ENCODE measurements around the gene UGGT2. TPM values are rescaled to one million over a fixed set of nuclear protein-coding genes. Genes with fewer than 3 reads are reported as not detected.
"Not testable (repeated sequence)": the region's sequence is repeated elsewhere in the genome, so short reads cannot be mapped to it uniquely, and the experiment has no call there.

Gene UGGT2
- total and polyA plus RNA-seq, 8 donors, result 24.1 to 50.0 (median 43.3) TPM

DNA sequence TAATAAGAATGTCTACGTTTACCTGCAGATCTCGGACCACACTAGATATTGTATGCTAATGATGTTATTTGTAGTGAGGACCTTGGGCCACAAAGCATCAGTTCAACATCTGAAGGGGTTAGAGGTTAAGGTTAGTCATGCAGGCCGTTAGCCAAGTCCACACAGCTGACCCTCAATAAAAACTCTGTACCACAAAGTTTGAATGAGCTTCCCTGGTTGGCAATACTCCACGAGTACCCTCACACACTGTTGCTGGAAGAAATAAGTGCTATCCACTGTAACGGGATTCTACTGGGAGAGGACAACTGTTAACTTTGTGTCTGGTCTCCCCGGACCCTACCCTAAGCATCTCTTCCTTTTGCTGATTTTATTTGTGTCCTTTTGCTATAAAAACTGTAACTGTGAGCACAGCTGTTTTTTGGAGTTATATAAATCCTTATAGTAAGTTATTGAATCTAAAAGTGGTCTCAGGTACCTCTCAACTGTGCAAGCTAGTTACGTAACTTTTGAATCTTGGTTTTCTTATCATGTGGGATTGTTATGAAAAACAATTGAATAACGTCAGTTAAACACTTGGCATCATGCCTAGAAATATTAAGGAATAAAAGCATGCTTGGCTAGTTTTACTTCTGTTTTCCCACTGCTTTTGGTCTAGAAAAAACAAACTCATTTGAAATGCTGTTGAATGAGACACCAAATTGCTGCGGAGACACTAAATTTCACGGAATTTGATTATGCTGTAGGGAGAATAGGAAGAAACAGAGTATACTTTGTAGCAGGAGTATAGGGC lies 194.7 kb downstream of the UGGT2 start:
- H3K9me3 ChIP-seq, result no peaks in the 10 kb centered on the region
- TF ChIP-seq CTCF (IDR thresholded peaks at IDR 0.05), result no peak
- peak; percentile 59 for ATAC-seq
- no peak overlapping the region for H3K4me3 ChIP-seq
- H3K27me3 ChIP-seq, result no peaks in the 10 kb centered on the region
- no peak overlapping the region for H3K27ac ChIP-seq
- peaks cover 0 to 11% of the 10 kb centered on the region in 2 donors for H3K4me1 ChIP-seq
- intact Hi-C loops (cut with DNase I), result no loop called here
- DNase-seq, result peak in 2 of 4 donors; percentile 19 to 46
- peaks cover 0 to 10% of the 10 kb centered on the region in 2 donors for H3K36me3 ChIP-seq

GRCh38 chr13:95845656-95846055 lies 207.5 kb downstream of the UGGT2 start:
- not testable (repeated sequence) for H3K27me3 ChIP-seq, H3K9me3 ChIP-seq, H3K4me3 ChIP-seq, H3K27ac ChIP-seq, H3K4me1 ChIP-seq, ATAC-seq
- peak in 1 of 4 donors; percentile 51 for DNase-seq
- intact Hi-C loops (cut with DNase I), result loop anchor here in 1 of 2 donors (10.0 kb wide), 1 partner anchor 311 kb away; no protein-coding TSS in a partner anchor
- peaks cover 0 to 12% of the 10 kb centered on the region in 2 donors for H3K36me3 ChIP-seq

DNA sequence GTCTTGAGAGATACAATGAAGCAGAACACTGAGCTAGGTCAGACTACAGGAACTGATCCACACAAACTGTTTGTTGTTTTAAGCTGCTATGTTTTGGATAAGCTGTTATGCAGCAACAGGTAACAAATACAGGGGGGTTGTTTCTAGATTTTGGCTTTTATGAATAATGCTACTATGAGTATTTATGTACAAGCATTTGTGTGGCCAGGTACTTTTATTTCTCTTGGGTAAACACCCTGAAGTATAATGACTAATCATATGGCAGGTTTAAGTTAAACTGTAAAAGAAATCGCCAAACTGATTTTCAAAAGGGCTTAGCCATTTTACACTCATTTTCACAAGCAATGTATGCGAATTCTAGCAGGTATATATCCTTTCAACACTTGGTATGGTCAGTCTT lies 210.3 kb downstream of the UGGT2 start:
- no peak for ATAC-seq
- no peaks in the 10 kb centered on the region for H3K4me1 ChIP-seq
- no peak overlapping the region for H3K27ac ChIP-seq
- no peaks in the 10 kb centered on the region for H3K27me3 ChIP-seq
- no peak for DNase-seq
- TF ChIP-seq CTCF (IDR thresholded peaks at IDR 0.05), result no peak
- H3K36me3 ChIP-seq, result peaks cover 0 to 5% of the 10 kb centered on the region in 2 donors
- H3K9me3 ChIP-seq, result no peaks in the 10 kb centered on the region
- intact Hi-C loops (cut with DNase I), result loop anchor here in 1 of 2 donors (10.0 kb wide), 1 partner anchor 308 kb away; no protein-coding TSS in a partner anchor
- H3K4me3 ChIP-seq, result no peak overlapping the region

GRCh38 chr13:95841894-95842293 lies 211.3 kb downstream of the UGGT2 start:
- Histone ChIP-seq H3K27me3 (no peaks in the 10 kb centered on the region), H3K4me3 (no peak overlapping the region), H3K27ac (no peak overlapping the region), H3K4me1 (no peaks in the 10 kb centered on the region), H3K36me3 (peaks cover 0 to 5% of the 10 kb centered on the region in 2 donors), H3K9me3 (no peaks in the 10 kb centered on the region)
- no peak for ATAC-seq
- intact Hi-C loops (cut with DNase I), result loop anchor here in 1 of 2 donors (10.0 kb wide), 1 partner anchor 307 kb away; no protein-coding TSS in a partner anchor
- DNase-seq, result no peak
- no peak for TF ChIP-seq CTCF (IDR thresholded peaks at IDR 0.05)

GRCh38 chr13:95834134-95834765 lies 219.0 kb downstream of the UGGT2 start:
- Histone ChIP-seq H3K4me3 (no peak overlapping the region), H3K36me3 (no peaks in the 10 kb centered on the region), H3K4me1 (peaks cover 4 to 6% of the 10 kb centered on the region in 2 donors), H3K9me3 (peaks cover 0 to 4% of the 10 kb centered on the region in 2 donors), H3K27me3 (no peaks in the 10 kb centered on the region), H3K27ac (no peak overlapping the region)
- peak; percentile 91 for TF ChIP-seq CTCF (IDR thresholded peaks at IDR 0.05)
- peak; percentile 43 to 82 (median 62) for DNase-seq
- ATAC-seq, result peak; percentile 100
- intact Hi-C loops (cut with DNase I), result loop anchor here in 1 of 2 donors (5.0 kb wide), 1 partner anchor 212 kb away; no protein-coding TSS in a partner anchor
